Neural progenitor cell (in vitro differentiated cells): ENCODE data around the gene PIK3C2B.

Experiments used
- EZH2 ChIP-seq: fragments of 200-600 bp; sonication (generic); IDR thresholded peaks from 2 replicates; pipeline ENCODE4 v1.6.1; 2017; ENCODE audit warnings: antibody characterized with exemption, mild to moderate bottlenecking, moderate library complexity
- TF ChIP-seq, protein P1 (sequence below): fragments of 200-600 bp; sonication (generic); IDR thresholded peaks from 2 replicates; pipeline ENCODE4 v1.5.1; 2017; ENCODE audit warnings: antibody characterized with exemption, mild to moderate bottlenecking

DNA sequence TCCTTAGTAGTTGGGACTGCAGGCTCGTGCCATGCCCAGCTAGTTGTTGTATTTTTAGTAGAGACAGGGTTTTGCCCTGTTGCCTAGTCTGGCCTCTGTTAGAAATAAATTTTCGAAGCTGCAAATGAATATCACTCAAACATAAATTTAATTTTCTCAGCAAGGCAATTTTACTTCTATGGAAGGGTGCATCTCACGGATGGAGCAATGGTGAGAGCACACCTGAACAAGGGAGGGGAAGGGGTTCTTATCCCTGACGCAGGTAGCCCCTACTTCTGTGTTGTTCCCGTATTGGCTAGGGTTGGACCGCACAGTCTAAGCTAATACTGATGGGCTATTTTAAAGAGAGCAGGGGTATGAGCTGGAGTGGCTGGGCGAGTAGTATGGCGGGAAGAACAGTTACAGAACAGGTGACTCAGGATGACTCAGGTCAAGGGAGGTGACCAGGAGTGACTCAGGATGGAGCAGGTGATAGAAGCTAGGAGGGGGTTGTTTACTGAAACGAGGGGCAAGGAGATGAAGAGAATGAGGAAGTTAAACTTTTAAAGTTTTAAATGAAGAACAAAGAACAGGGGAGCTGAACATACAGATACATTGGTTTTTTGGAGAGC lies 29.1 kb upstream of the PIK3C2B start:
- TF ChIP-seq, protein P1, sequence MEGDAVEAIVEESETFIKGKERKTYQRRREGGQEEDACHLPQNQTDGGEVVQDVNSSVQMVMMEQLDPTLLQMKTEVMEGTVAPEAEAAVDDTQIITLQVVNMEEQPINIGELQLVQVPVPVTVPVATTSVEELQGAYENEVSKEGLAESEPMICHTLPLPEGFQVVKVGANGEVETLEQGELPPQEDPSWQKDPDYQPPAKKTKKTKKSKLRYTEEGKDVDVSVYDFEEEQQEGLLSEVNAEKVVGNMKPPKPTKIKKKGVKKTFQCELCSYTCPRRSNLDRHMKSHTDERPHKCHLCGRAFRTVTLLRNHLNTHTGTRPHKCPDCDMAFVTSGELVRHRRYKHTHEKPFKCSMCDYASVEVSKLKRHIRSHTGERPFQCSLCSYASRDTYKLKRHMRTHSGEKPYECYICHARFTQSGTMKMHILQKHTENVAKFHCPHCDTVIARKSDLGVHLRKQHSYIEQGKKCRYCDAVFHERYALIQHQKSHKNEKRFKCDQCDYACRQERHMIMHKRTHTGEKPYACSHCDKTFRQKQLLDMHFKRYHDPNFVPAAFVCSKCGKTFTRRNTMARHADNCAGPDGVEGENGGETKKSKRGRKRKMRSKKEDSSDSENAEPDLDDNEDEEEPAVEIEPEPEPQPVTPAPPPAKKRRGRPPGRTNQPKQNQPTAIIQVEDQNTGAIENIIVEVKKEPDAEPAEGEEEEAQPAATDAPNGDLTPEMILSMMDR, result no peak
- no peak for TF ChIP-seq EZH2
